HG03025 (cell line): ENCODE measurements around the gene VSTM4.

Experiments
- ATAC-seq: cut with Tn5 transposase; IDR thresholded peaks from one replicate; pipeline ENCODE4 v1.9.1; 2021; ENCODE audit warnings: mild to moderate bottlenecking, moderate library complexity; ENCODE audit not compliant: unreplicated experiment, low FRiP score

The VSTM4 gene

GRCh38 chr10:49118430-49119074 is 3.2 kb upstream of the VSTM4 start:
- no peak for ATAC-seq

GRCh38 chr10:49117376-49118070 is 2.2 kb upstream of the VSTM4 start:
- no peak for ATAC-seq

GRCh38 chr10:49116509-49117375 is 1.4 kb upstream of the VSTM4 start:
- ATAC-seq, result no peak

GRCh38 chr10:49115796-49116508 is 630 bp upstream of the VSTM4 start:
- ATAC-seq, result no peak

- ATAC-seq, result no peak
Observed at GRCh38 chr10:49114718-49115014, 656 bp downstream of the VSTM4 start.

- ATAC-seq, result no peak
Observed at GRCh38 chr10:49113741-49114141, 1.6 kb downstream of the VSTM4 start.

GRCh38 chr10:49112851-49113250 is 2.5 kb downstream of the VSTM4 start:
- ATAC-seq, result no peak

GRCh38 chr10:49112098-49112497 is 3.2 kb downstream of the VSTM4 start:
- ATAC-seq, result no peak

- ATAC-seq, result no peak
Observed at GRCh38 chr10:49111320-49111698, 4.0 kb downstream of the VSTM4 start.

GRCh38 chr10:49110684-49111319 is 4.5 kb downstream of the VSTM4 start:
- no peak for ATAC-seq

GRCh38 chr10:49109669-49110340 is 5.5 kb downstream of the VSTM4 start:
- ATAC-seq, result no peak

GRCh38 chr10:49108656-49109055 is 6.7 kb downstream of the VSTM4 start:
- no peak for ATAC-seq

GRCh38 chr10:49107887-49108267 is 7.4 kb downstream of the VSTM4 start:
- no peak for ATAC-seq

- no peak for ATAC-seq
Observed at GRCh38 chr10:49107111-49107886, 8.0 kb downstream of the VSTM4 start.

GRCh38 chr10:49106451-49106850 is 8.9 kb downstream of the VSTM4 start:
- no peak for ATAC-seq

GRCh38 chr10:49105076-49105475 is 10.2 kb downstream of the VSTM4 start:
- ATAC-seq, result no peak

GRCh38 chr10:49104323-49104722 is 11.0 kb downstream of the VSTM4 start:
- ATAC-seq, result no peak

GRCh38 chr10:49103761-49104160 is 11.6 kb downstream of the VSTM4 start:
- no peak for ATAC-seq

- ATAC-seq, result no peak
Observed at GRCh38 chr10:49099046-49099445, 16.3 kb downstream of the VSTM4 start.
